Measurements from ENCODE around the gene SRSF9. TPM values are rescaled to one million over a fixed set of nuclear protein-coding genes. Genes with fewer than 3 reads are reported as not detected.
"Not testable (repeated sequence)": the region's sequence is repeated elsewhere in the genome, so short reads cannot be mapped to it uniquely, and the experiment has no call there.

SRSF9 gene
- total and polyA plus RNA-seq, 11 donors, result 14.8 to 67.1 (median 33.7) TPM

DNA sequence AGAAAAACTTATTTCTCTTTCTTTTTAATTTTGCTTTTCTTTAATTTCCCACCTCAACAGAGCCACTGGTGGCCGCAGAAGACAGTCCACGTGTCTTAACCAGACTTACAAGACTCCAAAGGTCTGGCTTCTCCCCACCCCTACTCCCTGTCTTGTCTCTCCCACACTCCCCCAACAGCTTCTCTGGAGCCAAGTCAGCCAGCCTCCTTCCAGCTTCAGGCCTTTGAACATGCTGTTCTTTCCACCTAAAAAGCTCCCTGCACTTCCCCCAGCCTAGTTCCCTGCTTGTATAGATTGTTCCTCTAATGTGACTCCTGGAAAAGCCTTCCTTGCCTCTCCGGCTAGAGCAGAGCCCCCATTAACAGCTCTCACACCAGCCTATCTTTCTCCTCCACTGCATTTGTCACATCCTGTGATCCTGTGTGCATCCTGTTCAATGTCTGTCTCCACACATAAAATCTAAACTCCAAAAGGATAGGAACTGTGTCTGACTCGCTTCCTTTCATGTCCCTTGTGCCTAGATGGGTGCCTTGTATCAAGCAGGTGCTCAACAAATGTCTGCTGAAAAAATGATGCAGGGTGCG lies 18.6 kb upstream of the SRSF9 start:
- DNase-seq (no peak), ATAC-seq (peak in 1 of 4 donors; percentile 45)
- 72 to 76% (median 74%) methylated on average over 5 of the region's 5 CpGs for WGBS, 4 donors
- H3K4me3 ChIP-seq, result no peak overlapping the region
- H3K36me3 ChIP-seq, result peaks cover 0 to 6% (median 0%) of the 10 kb centered on the region in 9 donors
- no peaks in the 10 kb centered on the region for H3K27me3 ChIP-seq
- peaks cover 0 to 6% (median 0%) of the 10 kb centered on the region in 12 donors for H3K4me1 ChIP-seq
- no peak overlapping the region for H3K27ac ChIP-seq
- TF ChIP-seq POLR2A (IDR thresholded peaks at IDR 0.05), result no peak
- TF ChIP-seq, protein P1, sequence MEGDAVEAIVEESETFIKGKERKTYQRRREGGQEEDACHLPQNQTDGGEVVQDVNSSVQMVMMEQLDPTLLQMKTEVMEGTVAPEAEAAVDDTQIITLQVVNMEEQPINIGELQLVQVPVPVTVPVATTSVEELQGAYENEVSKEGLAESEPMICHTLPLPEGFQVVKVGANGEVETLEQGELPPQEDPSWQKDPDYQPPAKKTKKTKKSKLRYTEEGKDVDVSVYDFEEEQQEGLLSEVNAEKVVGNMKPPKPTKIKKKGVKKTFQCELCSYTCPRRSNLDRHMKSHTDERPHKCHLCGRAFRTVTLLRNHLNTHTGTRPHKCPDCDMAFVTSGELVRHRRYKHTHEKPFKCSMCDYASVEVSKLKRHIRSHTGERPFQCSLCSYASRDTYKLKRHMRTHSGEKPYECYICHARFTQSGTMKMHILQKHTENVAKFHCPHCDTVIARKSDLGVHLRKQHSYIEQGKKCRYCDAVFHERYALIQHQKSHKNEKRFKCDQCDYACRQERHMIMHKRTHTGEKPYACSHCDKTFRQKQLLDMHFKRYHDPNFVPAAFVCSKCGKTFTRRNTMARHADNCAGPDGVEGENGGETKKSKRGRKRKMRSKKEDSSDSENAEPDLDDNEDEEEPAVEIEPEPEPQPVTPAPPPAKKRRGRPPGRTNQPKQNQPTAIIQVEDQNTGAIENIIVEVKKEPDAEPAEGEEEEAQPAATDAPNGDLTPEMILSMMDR (IDR thresholded peaks at IDR 0.05), result no peak
- H3K9me3 ChIP-seq, result no peaks in the 10 kb centered on the region
- intact Hi-C loops (cut with DNase I), result no loop called here

GRCh38 chr12:120487552-120487951 lies 18.0 kb upstream of the SRSF9 start:
- H3K4me1 ChIP-seq; H3K9me3 ChIP-seq; H3K36me3 ChIP-seq; H3K27me3 ChIP-seq; DNase-seq; intact Hi-C loops (cut with DNase I); H3K27ac ChIP-seq; H3K4me3 ChIP-seq: not testable (repeated sequence)
- ATAC-seq, result peak in 1 of 4 donors; percentile 37
- 62 to 81% (median 69%) methylated on average over 7 of the region's 7 CpGs for WGBS, 4 donors

DNA sequence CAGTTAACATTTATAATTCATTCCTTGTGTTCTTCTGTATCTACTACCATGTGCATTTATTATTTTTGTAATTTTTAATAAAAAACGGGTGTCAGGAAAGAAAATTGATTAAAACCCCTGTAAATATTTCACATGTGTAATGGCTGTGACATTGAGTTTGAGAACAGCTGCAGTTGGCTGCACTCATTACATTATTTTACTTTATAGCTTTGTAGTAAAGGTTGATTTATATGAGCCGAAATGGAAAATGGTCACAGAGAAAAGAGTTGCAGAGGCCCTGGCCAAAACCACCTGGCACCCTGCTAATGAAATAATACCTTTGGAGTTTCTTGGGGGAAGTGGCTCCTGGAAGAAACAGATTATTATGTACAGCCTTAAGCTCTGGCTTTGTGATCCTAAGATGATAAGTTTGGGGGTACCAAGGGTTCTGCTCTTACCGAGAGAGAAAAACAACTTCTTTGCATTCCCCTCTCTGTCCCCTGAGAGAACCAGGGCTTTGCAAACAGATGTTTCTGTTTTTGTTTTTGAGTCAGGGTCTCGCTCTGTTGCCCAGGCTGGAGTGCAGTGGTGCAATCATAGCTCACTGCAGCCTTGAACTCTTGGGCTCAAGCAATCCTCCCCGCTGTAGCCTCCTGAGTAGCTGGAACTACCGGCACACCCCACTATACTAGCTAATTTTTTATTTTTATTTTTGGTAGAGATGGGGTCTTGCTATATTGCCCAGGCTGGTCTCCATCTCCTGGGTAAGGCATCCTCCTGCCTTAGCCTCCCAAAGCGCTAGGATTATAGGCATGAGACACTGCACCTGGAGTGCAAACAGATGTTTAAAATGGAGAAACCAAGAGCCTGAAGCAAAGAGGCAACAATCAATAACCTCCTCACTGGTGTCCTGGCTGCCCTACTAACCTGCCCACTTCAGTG lies 16.7 kb upstream of the SRSF9 start:
- Histone ChIP-seq H3K36me3 (peaks cover 0 to 10% (median 2%) of the 10 kb centered on the region in 9 donors), H3K9me3 (no peaks in the 10 kb centered on the region), H3K27me3 (no peaks in the 10 kb centered on the region), H3K4me1 (peaks cover 0 to 6% (median 0%) of the 10 kb centered on the region in 12 donors), H3K4me3 (no peak overlapping the region), H3K27ac (no peak overlapping the region)
- no peak for DNase-seq
- TF ChIP-seq, protein P1 (IDR thresholded peaks at IDR 0.05), result no peak
- TF ChIP-seq POLR2A (IDR thresholded peaks at IDR 0.05), result no peak
- WGBS, 4 donors, result 88 to 93% (median 92%) methylated on average over 7 of the region's 7 CpGs
- intact Hi-C loops (cut with DNase I), result no loop called here
- ATAC-seq, result no peak

DNA sequence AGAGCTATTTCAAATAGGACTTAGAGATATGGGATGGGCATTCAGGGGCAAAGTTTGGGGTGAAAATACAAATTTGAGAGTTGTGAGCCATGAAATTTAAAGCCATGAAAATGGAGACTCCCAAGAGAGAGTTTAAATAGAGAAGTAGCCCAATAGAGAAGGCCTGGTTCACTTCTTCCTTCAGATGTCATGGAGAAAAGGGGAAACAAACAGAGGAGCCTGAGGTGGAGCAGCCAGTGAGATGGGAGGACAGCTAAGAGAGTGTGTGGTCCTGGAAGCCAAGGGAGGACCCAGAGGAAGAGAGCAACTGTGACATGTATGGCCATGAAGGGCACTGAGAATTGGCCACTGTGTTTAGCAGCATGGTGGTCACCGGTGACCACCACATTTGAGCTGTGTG lies 14.1 kb upstream of the SRSF9 start:
- ATAC-seq (no peak), DNase-seq (no peak)
- H3K36me3 ChIP-seq, result peaks cover 0 to 7% (median 0%) of the 10 kb centered on the region in 9 donors
- H3K27ac ChIP-seq, result no peak overlapping the region
- intact Hi-C loops (cut with DNase I), result no loop called here
- 92 to 100% (median 98%) methylated on average over 1 of the region's 1 CpG for WGBS, 4 donors
- H3K4me3 ChIP-seq, result no peak overlapping the region
- peaks cover 0 to 6% (median 0%) of the 10 kb centered on the region in 12 donors for H3K4me1 ChIP-seq
- TF ChIP-seq POLR2A (IDR thresholded peaks at IDR 0.05), result no peak
- TF ChIP-seq, protein P1 (IDR thresholded peaks at IDR 0.05), result no peak
- no peaks in the 10 kb centered on the region for H3K9me3 ChIP-seq
- no peaks in the 10 kb centered on the region for H3K27me3 ChIP-seq

All from heart left ventricle (tissue), 16 donors.